GM21528 (cell line): ENCODE results near the gene GHRL.

ENCODE experiments used
- ATAC-seq: cut with Tn5 transposase; IDR thresholded peaks from one replicate; pipeline ENCODE4 v1.9.1; 2021; ENCODE audit warnings: mild to moderate bottlenecking, moderate library complexity; ENCODE audit not compliant: unreplicated experiment, low FRiP score

Gene GHRL

GRCh38 chr3:10248984-10249748, 43.6 kb downstream of the GHRL start:
- no peak for ATAC-seq

- peak; percentile 92 for ATAC-seq
These were observed 44.4 kb downstream of the GHRL start, which contains the start of gene TATDN2 for GRCh38 chr3:10248184-10248983. TSS of gene TATDN2 (plus strand) at chr3:10248459. CDS start at chr3:10249201, 742 bp downstream.

- no peak for ATAC-seq
These were observed 45.0 kb downstream of the GHRL start for GRCh38 chr3:10247679-10248183.

GRCh38 chr3:10245081-10245712, 47.5 kb downstream of the GHRL start:
- ATAC-seq, result no peak

GRCh38 chr3:10244009-10244408, 48.7 kb downstream of the GHRL start:
- no peak for ATAC-seq

- no peak for ATAC-seq
These were observed 50.3 kb downstream of the GHRL start for GRCh38 chr3:10242182-10243065.

- ATAC-seq, result no peak
These were observed 51.9 kb downstream of the GHRL start for GRCh38 chr3:10240799-10241198.

GRCh38 chr3:10238345-10239183, 54.2 kb downstream of the GHRL start:
- no peak for ATAC-seq
